ENCODE measurements around the gene KIN.

DNA sequence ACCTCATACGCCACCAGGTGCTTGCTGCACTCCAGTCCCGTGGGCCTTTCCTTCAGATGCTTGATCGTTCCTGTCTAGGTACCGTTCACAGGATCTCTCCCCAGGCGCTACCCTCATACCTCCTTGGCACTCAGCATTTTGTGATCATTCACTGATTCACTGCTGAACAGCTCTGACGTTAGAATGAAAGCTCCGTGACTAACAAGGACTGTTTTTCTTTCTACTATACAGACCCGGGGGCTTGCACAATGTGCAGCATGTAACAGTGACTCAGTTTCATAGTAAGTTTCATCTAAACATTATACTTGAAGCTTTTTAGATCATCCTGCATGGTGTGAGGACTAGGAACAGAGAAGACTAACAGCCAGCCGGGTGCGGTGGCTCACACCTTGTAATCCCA, 20.6 kb downstream of the KIN start:
- TF ChIP-seq, protein P1, sequence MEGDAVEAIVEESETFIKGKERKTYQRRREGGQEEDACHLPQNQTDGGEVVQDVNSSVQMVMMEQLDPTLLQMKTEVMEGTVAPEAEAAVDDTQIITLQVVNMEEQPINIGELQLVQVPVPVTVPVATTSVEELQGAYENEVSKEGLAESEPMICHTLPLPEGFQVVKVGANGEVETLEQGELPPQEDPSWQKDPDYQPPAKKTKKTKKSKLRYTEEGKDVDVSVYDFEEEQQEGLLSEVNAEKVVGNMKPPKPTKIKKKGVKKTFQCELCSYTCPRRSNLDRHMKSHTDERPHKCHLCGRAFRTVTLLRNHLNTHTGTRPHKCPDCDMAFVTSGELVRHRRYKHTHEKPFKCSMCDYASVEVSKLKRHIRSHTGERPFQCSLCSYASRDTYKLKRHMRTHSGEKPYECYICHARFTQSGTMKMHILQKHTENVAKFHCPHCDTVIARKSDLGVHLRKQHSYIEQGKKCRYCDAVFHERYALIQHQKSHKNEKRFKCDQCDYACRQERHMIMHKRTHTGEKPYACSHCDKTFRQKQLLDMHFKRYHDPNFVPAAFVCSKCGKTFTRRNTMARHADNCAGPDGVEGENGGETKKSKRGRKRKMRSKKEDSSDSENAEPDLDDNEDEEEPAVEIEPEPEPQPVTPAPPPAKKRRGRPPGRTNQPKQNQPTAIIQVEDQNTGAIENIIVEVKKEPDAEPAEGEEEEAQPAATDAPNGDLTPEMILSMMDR (IDR thresholded peaks at IDR 0.05), result no peak
- no peak for TF ChIP-seq POLR2A (IDR thresholded peaks at IDR 0.05)

Measured in right lobe of liver (tissue), 4 donors.